HepG2 (cell line): ENCODE measurements around the gene P3R3URF. TPM values are rescaled to one million over a fixed set of nuclear protein-coding genes. Genes with fewer than 3 reads are reported as not detected.

ENCODE experiments used
- CHD2 ChIP-seq: IDR thresholded peaks from 2 replicates; pipeline ENCODE4 v1.6.1; 2011; ENCODE audit warnings: low read depth, low read length, improper control_type of control experiment
- GATA4 ChIP-seq: sonication (generic); IDR thresholded peaks from 2 replicates; pipeline ENCODE4 v1.6.1; 2016; ENCODE audit warnings: antibody characterized with exemption, low read depth, borderline replicate concordance
- HMGA1 ChIP-seq: sonication (generic); formaldehyde crosslinking; conservative IDR thresholded peaks from 2 replicates; pipeline ENCODE4 v1.4.0; 2020; ENCODE audit warnings: missing genetic modification reagents
- HOXA5 ChIP-seq: sonication (generic); formaldehyde crosslinking; IDR thresholded peaks from 2 replicates; pipeline ENCODE4 v1.4.0; 2020; ENCODE audit warnings: missing genetic modification reagents
- JARID2 ChIP-seq: sonication (generic); formaldehyde crosslinking; IDR thresholded peaks from 2 replicates; pipeline ENCODE4 v1.8.1; 2023; ENCODE audit warnings: missing genetic modification reagents, inconsistent platforms; ENCODE audit not compliant: insufficient replicate concordance
- MXD1 ChIP-seq: sonication (generic); formaldehyde crosslinking; IDR thresholded peaks from 2 replicates; pipeline ENCODE4 v1.4.0; 2020; ENCODE audit warnings: mild to moderate bottlenecking, missing genetic modification reagents
- MXI1 ChIP-seq: IDR thresholded peaks from 3 replicates; pipeline ENCODE4 v1.6.1; 2012; ENCODE audit warnings: low read depth, low read length, inconsistent platforms, borderline replicate concordance
- NFE2L2 ChIP-seq: fragments of 150-350 bp; IDR thresholded peaks from 2 replicates; pipeline ENCODE4 v1.6.1; 2014; ENCODE audit warnings: low read length
- RBM39 ChIP-seq: fragments of 200-400 bp; formaldehyde crosslinking; IDR thresholded peaks from one replicate; pipeline ENCODE4 v1.6.1; 2018; ENCODE audit warnings: antibody characterized with exemption, mild to moderate bottlenecking, low read depth, low read length; ENCODE audit not compliant: poor library complexity, severe bottlenecking
- SIN3A ChIP-seq: IDR thresholded peaks from 2 replicates; pipeline ENCODE4 v1.6.1; 2011; ENCODE audit warnings: low read depth, mild to moderate bottlenecking, control low read depth, low read length, borderline replicate concordance
- SNRNP70 ChIP-seq: fragments of 200-400 bp; formaldehyde crosslinking; IDR thresholded peaks from 2 replicates; pipeline ENCODE4 v1.6.1; 2017; ENCODE audit warnings: mild to moderate bottlenecking, low read depth, low read length, moderate library complexity
- SPEN ChIP-seq: sonication (generic); formaldehyde crosslinking; IDR thresholded peaks from 2 replicates; pipeline ENCODE4 v1.5.1; 2020; ENCODE audit warnings: low read depth, mild to moderate bottlenecking, missing genetic modification reagents
- U2AF1 ChIP-seq: fragments of 200-400 bp; formaldehyde crosslinking; optimal IDR thresholded peaks from 2 replicates; pipeline ENCODE3; 2017; ENCODE audit warnings: mild to moderate bottlenecking, low read depth, low read length
- YEATS2 ChIP-seq: sonication (generic); formaldehyde crosslinking; IDR thresholded peaks from 2 replicates; pipeline ENCODE4 v1.4.0; 2020; ENCODE audit warnings: missing genetic modification reagents, borderline replicate concordance
- YEATS4 ChIP-seq: sonication (generic); formaldehyde crosslinking; IDR thresholded peaks from 2 replicates; pipeline ENCODE4 v1.4.0; 2020; ENCODE audit warnings: missing genetic modification reagents, borderline replicate concordance
- ZFX ChIP-seq: sonication (generic); formaldehyde crosslinking; IDR thresholded peaks from 2 replicates; pipeline ENCODE4 v1.4.0; 2020; ENCODE audit warnings: mild to moderate bottlenecking, low read depth, missing genetic modification reagents, moderate library complexity
- ZNF205 ChIP-seq: IDR thresholded peaks from 2 replicates; pipeline ENCODE4 v1.6.1; 2018; ENCODE audit warnings: missing biosample characterization, missing genetic modification reagents
- ZNF253 ChIP-seq: sonication (generic); formaldehyde crosslinking; IDR thresholded peaks from 2 replicates; pipeline ENCODE4 v1.8.0; 2022; ENCODE audit warnings: mild to moderate bottlenecking, missing genetic modification reagents, borderline replicate concordance
- ZNF460 ChIP-seq: sonication (generic); formaldehyde crosslinking; IDR thresholded peaks from 2 replicates; pipeline ENCODE4 v1.5.1; 2020; ENCODE audit warnings: missing genetic modification reagents, mild to moderate bottlenecking, borderline replicate concordance
- ZNF547 ChIP-seq: sonication (generic); formaldehyde crosslinking; IDR thresholded peaks from 2 replicates; pipeline ENCODE4 v1.5.1; 2020; ENCODE audit warnings: mild to moderate bottlenecking, missing genetic modification reagents
- ZNF550 ChIP-seq: sonication (generic); formaldehyde crosslinking; IDR thresholded peaks from 2 replicates; pipeline ENCODE4 v1.4.0; 2020; ENCODE audit warnings: mild to moderate bottlenecking, missing genetic modification reagents, borderline replicate concordance
- ZNF790 ChIP-seq: sonication (generic); formaldehyde crosslinking; IDR thresholded peaks from 2 replicates; pipeline ENCODE4 v1.8.0; 2022; ENCODE audit warnings: missing genetic modification reagents, mild to moderate bottlenecking, borderline replicate concordance
- polyA plus RNA-seq, 8 experiments: library from polyadenylated mRNA; depleted of rRNA in 3 of 8; stranded (reverse) in 7 of 8; unstranded in 1 of 8; fragments of >200 nt; fragmentation: Illumina TruSeq in 4 of 8; extraction: Trizol in 4 of 8; gene quantifications; 2 replicates each; pipeline versions ENCODE4 v1.2.1 to v1.2.3, GENCODE V29; 2011 to 2016; ENCODE audit warnings: low read depth in 4 of 8, missing spikeins in 1 of 8, mixed read lengths in 1 of 8; ENCODE audit not compliant: insufficient read depth in 1 of 8
- total RNA-seq, 5 experiments: library from RNA; depleted of rRNA; stranded (reverse); fragments of >200 nt; fragmentation: Illumina TruSeq; extraction: Trizol; gene quantifications; 2 replicates each; pipeline ENCODE4 v1.2.3, GENCODE V29; 2016; ENCODE audit warnings: low read depth in 1 of 5
- TF ChIP-seq, protein P1 (sequence below): IDR thresholded peaks from 2 replicates; pipeline ENCODE4 v1.6.1; 2016; ENCODE audit warnings: low read depth, borderline replicate concordance
- TF ChIP-seq, protein P2 (sequence below): sonication (generic); formaldehyde crosslinking; IDR thresholded peaks from 2 replicates; pipeline ENCODE4 v1.9.0; 2021; ENCODE audit warnings: mild to moderate bottlenecking, missing genetic modification reagents

P3R3URF gene
- total and polyA plus RNA-seq, 2 of the 13 experiments (the other 11 are each of a cell fraction or from before 2014, with no cell fraction given) = not detected

GRCh38 chr1:46132529-46133180 is 43.6 kb downstream of the P3R3URF start, which contains the start of gene PIK3R3 (continued):
- TF ChIP-seq ZNF205 (CRISPR knock-in tag) (peak; percentile 90; the same call in 1 of the 2 replicates), CHD2 (no peak), SPEN (CRISPR knock-in tag) (peak; percentile 84), HOXA5 (CRISPR knock-in tag) (peak; percentile 70; the same call in 1 of the 2 replicates), ZNF547 (CRISPR knock-in tag) (peak; percentile 99), NFE2L2 (no peak), RBM39 (peak; percentile 85), ZNF790 (CRISPR knock-in tag) (peak; percentile 97; the same call in 1 of the 2 replicates), SIN3A (0 out of 2 replicates have a peak, but pooled peaks have one; percentile 22), SNRNP70 (no peak), MXI1 (no peak), ZNF460 (CRISPR knock-in tag) (peak; percentile 32; the same call in 1 of the 2 replicates), YEATS4 (CRISPR knock-in tag) (no peak; the same call in none of the 2 replicates), U2AF1 (peak; percentile 71), MXD1 (CRISPR knock-in tag) (peak; percentile 98), HMGA1 (CRISPR knock-in tag) (no peak), ZNF550 (CRISPR knock-in tag) (peak; percentile 55; the same call in 1 of the 2 replicates), YEATS2 (CRISPR knock-in tag) (peak; percentile 81; the same call in 1 of the 2 replicates), JARID2 (CRISPR knock-in tag) (peak; percentile 77), ZFX (CRISPR knock-in tag) (0 out of 2 replicates have a peak, but pooled peaks have one; percentile 29), ZNF253 (CRISPR knock-in tag) (peak; percentile 75), GATA4 (no peak)
- TF ChIP-seq, protein P1, sequence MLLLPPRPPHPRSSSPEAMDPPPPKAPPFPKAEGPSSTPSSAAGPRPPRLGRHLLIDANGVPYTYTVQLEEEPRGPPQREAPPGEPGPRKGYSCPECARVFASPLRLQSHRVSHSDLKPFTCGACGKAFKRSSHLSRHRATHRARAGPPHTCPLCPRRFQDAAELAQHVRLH (CRISPR knock-in tag) = peak; percentile 97
- TF ChIP-seq, protein P2, sequence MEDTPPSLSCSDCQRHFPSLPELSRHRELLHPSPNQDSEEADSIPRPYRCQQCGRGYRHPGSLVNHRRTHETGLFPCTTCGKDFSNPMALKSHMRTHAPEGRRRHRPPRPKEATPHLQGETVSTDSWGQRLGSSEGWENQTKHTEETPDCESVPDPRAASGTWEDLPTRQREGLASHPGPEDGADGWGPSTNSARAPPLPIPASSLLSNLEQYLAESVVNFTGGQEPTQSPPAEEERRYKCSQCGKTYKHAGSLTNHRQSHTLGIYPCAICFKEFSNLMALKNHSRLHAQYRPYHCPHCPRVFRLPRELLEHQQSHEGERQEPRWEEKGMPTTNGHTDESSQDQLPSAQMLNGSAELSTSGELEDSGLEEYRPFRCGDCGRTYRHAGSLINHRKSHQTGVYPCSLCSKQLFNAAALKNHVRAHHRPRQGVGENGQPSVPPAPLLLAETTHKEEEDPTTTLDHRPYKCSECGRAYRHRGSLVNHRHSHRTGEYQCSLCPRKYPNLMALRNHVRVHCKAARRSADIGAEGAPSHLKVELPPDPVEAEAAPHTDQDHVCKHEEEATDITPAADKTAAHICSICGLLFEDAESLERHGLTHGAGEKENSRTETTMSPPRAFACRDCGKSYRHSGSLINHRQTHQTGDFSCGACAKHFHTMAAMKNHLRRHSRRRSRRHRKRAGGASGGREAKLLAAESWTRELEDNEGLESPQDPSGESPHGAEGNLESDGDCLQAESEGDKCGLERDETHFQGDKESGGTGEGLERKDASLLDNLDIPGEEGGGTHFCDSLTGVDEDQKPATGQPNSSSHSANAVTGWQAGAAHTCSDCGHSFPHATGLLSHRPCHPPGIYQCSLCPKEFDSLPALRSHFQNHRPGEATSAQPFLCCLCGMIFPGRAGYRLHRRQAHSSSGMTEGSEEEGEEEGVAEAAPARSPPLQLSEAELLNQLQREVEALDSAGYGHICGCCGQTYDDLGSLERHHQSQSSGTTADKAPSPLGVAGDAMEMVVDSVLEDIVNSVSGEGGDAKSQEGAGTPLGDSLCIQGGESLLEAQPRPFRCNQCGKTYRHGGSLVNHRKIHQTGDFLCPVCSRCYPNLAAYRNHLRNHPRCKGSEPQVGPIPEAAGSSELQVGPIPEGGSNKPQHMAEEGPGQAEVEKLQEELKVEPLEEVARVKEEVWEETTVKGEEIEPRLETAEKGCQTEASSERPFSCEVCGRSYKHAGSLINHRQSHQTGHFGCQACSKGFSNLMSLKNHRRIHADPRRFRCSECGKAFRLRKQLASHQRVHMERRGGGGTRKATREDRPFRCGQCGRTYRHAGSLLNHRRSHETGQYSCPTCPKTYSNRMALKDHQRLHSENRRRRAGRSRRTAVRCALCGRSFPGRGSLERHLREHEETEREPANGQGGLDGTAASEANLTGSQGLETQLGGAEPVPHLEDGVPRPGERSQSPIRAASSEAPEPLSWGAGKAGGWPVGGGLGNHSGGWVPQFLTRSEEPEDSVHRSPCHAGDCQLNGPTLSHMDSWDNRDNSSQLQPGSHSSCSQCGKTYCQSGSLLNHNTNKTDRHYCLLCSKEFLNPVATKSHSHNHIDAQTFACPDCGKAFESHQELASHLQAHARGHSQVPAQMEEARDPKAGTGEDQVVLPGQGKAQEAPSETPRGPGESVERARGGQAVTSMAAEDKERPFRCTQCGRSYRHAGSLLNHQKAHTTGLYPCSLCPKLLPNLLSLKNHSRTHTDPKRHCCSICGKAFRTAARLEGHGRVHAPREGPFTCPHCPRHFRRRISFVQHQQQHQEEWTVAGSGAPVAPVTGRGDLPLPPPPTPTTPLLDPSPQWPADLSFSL (CRISPR knock-in tag) = no peak
